ENCODE results near the gene CGREF1. TPM values are rescaled to one million over a fixed set of nuclear protein-coding genes. Genes with fewer than 3 reads are reported as not detected.
"Not testable (repeated sequence)": the region's sequence is repeated elsewhere in the genome, so short reads cannot be mapped to it uniquely, and the experiment has no call there.

The CGREF1 gene
- total and polyA plus RNA-seq, 7 donors: 0.68 to 2.6 (median 1.1) TPM; not detected in 2

- no peak for DNase-seq
- peaks cover 0 to 90% (median 82%) of the 10 kb centered on the region in 4 donors for H3K4me1 ChIP-seq
- no peaks in the 10 kb centered on the region for H3K9me3 ChIP-seq
- TF ChIP-seq POLR2AphosphoS5 (IDR thresholded peaks at IDR 0.05) (no peak), EP300 (IDR thresholded peaks at IDR 0.05) (no peak), CTCF (IDR thresholded peaks at IDR 0.05) (no peak), POLR2A (IDR thresholded peaks at IDR 0.05) (no peak)
- H3K27me3 ChIP-seq: no peaks in the 10 kb centered on the region
- intact Hi-C loops (cut with DNase I): no loop called here
- no peak overlapping the region for H3K4me3 ChIP-seq
- peak overlapping the region; percentile 94 to 98 (median 97) for H3K27ac ChIP-seq
- H3K36me3 ChIP-seq: peaks cover 4 to 11% (median 7%) of the 10 kb centered on the region in 4 donors
- 65 to 68% methylated on average over 7 of the region's 7 CpGs for WGBS, 2 donors
These were observed 41.7 kb downstream of the CGREF1 start for GRCh38 chr2:27077231-27077630.

GRCh38 chr2:27076323-27076722, 42.6 kb downstream of the CGREF1 start:
- DNase-seq: no peak
- WGBS, 2 donors: 66 to 87% methylated on average over 4 of the region's 4 CpGs
- H3K9me3 ChIP-seq: no peaks in the 10 kb centered on the region
- H3K4me3 ChIP-seq: no peak overlapping the region
- TF ChIP-seq POLR2A (IDR thresholded peaks at IDR 0.05) (no peak), POLR2AphosphoS5 (IDR thresholded peaks at IDR 0.05) (no peak), CTCF (IDR thresholded peaks at IDR 0.05) (no peak), EP300 (IDR thresholded peaks at IDR 0.05) (no peak)
- H3K27ac ChIP-seq: peak overlapping the region; percentile 94 to 98 (median 97)
- intact Hi-C loops (cut with DNase I): no loop called here
- peaks cover 0 to 5% (median 0%) of the 10 kb centered on the region in 4 donors for H3K36me3 ChIP-seq
- no peaks in the 10 kb centered on the region for H3K27me3 ChIP-seq
- H3K4me1 ChIP-seq: peaks cover 0 to 81% (median 73%) of the 10 kb centered on the region in 4 donors

- peaks cover 0 to 77% (median 71%) of the 10 kb centered on the region in 4 donors for H3K4me1 ChIP-seq
- H3K27ac ChIP-seq: peak overlapping the region; percentile 94 to 98 (median 97)
- DNase-seq; H3K36me3 ChIP-seq; H3K27me3 ChIP-seq; H3K4me3 ChIP-seq; intact Hi-C loops (cut with DNase I); H3K9me3 ChIP-seq: not testable (repeated sequence)
- 65 to 80% methylated on average over 6 of the region's 6 CpGs for whole genome bisulfite sequencing, 2 donors
These were observed 43.4 kb downstream of the CGREF1 start for GRCh38 chr2:27075566-27075871.

GRCh38 chr2:27074738-27075565, 44.0 kb downstream of the CGREF1 start:
- peaks cover 0 to 77% (median 71%) of the 10 kb centered on the region in 4 donors for H3K4me1 ChIP-seq

More at GRCh38 chr2:27074738-27075565, 44.0 kb downstream of the CGREF1 start:
- H3K36me3 ChIP-seq: peaks cover 0 to 3% (median 0%) of the 10 kb centered on the region in 4 donors
- no peak for TF ChIP-seq POLR2AphosphoS5 (IDR thresholded peaks at IDR 0.05)
- TF ChIP-seq EP300 (IDR thresholded peaks at IDR 0.05): no peak
- no peak for TF ChIP-seq CTCF (IDR thresholded peaks at IDR 0.05)
- TF ChIP-seq POLR2A (IDR thresholded peaks at IDR 0.05): no peak
- H3K9me3 ChIP-seq: no peaks in the 10 kb centered on the region
- H3K4me3 ChIP-seq: no peak overlapping the region
- DNase-seq: peak; percentile 83
- peak overlapping the region; percentile 94 to 98 (median 97) for H3K27ac ChIP-seq
- intact Hi-C loops (cut with DNase I): no loop called here
- WGBS, 2 donors: 36 to 64% methylated on average over 4 of the region's 4 CpGs
- no peaks in the 10 kb centered on the region for H3K27me3 ChIP-seq

Measured in sigmoid colon (tissue), 7 donors.